ENCODE measurements around the gene PCGF1. TPM values are rescaled to one million over a fixed set of nuclear protein-coding genes. Genes with fewer than 3 reads are reported as not detected.
A peak's percentile ranks its signal among the peaks of the same experiment; 100 is the strongest.

The PCGF1 gene
- total RNA-seq, 1 donor from 2014 or later, result 26.8 TPM

DNA sequence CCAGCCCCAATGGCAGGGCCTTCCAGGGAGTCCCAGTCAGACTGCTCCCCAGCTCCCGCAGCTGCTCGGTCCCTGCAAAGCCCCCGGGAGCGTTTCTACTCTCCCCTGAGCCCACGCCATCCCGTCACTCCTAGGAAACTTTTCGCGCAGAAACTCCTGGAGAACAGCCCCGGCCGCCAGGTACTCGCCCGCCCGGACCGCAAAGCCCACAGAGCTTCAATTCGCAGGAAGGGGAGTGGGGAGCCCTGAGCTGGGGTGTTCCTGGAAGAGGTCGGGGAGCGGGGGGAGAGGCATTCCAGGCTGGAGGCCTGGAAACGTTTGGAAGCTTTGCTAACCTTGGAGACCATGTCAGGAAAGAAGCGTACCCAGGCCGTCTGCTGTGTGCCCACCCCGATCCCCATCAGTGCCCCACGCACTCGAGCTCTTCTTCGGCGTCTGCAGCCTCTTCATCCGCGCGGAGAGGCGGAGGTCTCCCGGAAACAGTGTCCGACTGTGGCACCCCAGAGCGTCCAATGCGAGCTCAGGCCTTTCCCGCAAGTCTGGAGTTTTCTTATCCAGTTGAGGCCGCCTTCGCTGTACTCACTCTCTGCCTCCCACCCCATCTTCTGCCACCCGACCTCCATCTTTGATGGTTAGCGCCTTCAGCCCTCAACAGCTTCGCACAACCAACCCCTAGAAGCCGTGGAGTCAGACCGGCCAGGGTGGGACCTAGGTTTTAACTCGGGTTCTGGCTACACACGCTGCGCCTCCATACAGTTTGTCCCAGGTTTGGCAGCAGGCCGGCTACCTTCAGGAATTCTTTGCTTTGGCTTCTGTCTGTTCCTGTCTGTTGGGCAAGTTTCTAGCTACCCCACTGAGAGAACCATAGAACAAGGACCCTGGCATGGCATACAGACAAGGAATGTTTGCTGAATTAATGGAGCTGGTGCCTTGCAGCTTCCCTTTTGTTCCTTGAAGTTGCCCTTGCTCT, 3.7 kb downstream of the PCGF1 start:
- intact Hi-C loops (cut with micrococcal nuclease), result loop anchor here (5.0 kb wide), 1 partner anchor 84 kb away; no protein-coding TSS in a partner anchor
- no peak for DNase-seq
- no peak for ATAC-seq

DNA sequence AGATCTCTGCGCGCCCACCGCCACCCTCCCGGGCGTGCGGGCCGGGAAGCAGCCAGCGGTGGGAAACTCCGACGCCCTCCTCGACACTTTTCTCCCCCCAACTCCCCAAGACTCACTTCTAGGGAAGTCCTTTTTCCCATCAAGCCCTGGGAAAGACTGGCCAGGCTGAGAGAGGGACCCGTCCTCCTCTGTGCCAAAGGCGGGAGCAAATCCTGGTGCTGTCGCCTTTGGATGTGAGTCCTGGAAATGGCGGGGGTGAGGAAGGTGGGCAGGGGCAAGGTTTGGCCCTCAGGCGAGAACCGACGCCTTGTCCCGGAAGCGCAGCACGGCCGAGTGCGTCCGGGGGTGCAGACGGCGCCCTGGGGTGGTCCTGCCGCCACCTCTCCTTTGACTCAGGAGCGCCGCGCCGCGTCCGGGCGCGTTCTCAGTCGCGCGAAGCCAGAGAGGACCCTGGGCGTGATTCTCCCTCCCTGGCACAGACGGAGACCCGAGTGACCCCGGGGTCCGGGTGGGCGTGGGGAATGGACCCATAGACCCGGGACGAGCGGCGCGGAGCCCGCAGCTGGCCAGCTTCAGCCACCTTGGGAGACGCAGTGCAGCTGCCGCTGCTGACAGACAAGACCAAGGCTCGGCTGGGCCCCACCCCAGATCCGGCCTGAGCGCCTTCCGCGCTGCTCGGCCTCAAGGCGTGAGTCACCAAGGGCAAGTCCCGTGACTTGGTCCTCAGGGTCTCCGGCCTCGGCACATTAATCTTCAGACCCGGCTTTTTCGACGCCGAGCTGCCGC, 4.6 kb downstream of the PCGF1 start:
- peak; percentile 90 for DNase-seq
- peak; percentile 73 for ATAC-seq
- intact Hi-C loops (cut with micrococcal nuclease), result loop anchor here (5.0 kb wide), 1 partner anchor 84 kb away; no protein-coding TSS in a partner anchor

DNA sequence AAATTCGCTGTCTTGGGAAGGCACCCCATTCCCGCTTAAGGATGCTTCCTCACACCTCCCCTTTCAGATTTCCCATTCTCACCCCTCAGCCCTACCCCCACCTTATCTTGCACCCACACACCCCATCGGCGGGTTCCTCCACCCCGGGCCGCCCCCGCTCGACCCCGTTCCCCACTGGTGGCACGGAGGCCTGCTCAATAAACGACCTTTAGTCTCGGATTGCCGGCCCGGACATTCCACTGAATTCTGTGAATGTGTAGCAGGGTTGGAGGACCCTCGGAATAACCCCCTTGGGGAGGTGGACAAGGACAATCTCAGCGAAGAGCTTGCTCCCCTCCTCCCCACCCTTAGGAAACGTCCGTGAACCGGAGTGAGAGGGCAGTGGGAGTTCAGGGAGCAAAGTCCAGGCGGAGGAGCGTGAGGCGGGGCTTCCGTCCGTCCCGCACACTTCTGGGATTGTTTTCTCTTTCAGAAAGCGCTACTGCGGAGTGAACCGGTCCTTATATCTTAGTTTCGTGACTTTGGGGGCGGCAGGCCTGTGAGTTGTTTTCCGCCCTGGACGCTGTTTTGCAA, 5.3 kb downstream of the PCGF1 start:
- peak; percentile 37 for DNase-seq
- intact Hi-C loops (cut with micrococcal nuclease), result loop anchor here (5.0 kb wide), 1 partner anchor 85 kb away; no protein-coding TSS in a partner anchor
- peak; percentile 7 for ATAC-seq

DNA sequence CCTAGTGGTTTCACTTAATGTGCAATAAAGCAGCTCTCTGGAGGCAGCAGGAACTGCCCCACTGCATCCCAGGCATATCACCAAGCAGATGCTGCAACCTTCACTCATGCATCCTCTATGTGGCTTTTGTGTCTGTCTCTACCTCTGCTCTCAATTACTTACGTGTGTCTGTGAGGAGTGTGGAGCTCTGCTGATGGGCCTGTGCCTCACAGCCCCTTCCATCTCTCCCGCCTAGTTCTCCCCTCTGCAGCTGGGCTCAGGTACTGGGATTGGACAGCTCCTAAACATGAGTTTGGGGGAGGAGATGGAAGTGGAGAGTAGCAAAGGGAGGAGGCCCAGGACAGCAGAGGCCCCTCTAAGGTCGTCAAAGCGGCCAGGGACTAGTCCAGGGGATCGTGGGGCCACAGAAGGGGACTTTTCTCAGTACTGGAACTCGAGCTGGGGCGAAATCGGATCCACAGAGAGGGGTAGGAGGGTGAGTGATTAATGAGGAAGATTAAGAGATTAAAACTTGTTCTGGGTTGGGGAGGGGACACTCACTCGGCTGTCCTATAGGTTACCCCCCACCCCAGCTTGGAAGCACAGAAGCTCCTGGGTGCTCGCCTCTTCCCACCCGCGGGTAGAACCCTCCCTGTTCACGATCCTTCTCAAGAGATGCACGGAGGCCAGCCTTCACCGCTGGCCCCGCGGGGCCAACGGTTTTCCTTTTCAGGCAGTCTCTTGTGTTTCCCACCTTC, 6.0 kb downstream of the PCGF1 start:
- ATAC-seq, result no peak
- DNase-seq, result no peak
- intact Hi-C loops (cut with micrococcal nuclease), result loop anchor here (5.0 kb wide), 1 partner anchor 86 kb away; no protein-coding TSS in a partner anchor

DNA sequence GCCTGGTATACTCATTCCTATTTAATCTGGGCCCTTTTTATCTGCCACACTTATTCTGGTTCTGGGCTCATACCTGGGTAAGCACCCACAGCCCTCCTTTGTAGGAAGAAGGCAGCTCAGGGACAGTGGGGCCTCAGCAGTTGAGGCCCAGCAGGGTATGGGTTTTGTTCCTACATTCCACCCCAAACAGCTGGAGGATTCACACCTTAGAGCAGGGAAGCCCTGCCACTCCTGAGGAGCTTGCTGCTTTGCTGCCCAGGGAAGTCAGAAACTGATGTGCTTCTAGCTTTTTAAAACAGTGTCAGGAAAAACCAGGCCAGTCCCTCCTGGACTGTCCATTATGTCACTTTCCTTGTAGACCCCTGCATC, 6.9 kb downstream of the PCGF1 start:
- intact Hi-C loops (cut with micrococcal nuclease), result loop anchor here (5.0 kb wide), 1 partner anchor 87 kb away; no protein-coding TSS in a partner anchor
- ATAC-seq (no peak), DNase-seq (no peak)

DNA sequence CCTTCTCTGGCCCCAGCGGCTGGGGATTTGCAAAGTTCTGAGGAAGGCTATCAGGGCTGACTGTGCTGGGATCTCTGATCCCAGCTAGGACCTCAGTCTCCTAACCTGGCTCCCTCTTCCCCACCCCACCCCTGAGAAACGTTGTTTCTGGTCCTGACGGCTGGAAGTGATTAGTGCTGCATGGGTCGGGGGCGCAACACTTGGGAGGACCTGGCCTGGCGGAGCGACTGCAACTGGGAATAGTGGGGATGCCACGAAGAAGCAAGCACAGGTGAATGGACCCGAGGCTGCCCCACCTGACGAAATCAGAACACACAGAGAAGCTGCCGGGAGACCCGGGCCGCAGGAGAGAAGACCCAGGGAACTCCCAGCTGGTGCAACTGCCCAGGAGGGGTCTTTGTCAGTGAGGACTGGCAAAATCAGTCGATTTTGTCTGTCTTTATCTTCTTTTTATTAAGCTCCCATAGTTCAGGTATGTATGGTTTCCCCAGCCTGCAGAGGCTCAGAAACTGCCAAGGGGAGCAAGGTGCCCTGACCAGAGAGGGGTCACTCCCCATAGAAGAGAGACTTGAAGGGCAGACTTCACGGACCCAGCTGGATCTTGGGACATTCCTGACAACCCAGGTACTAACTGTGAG, 7.4 kb downstream of the PCGF1 start:
- ATAC-seq, result no peak
- no peak for DNase-seq
- intact Hi-C loops (cut with micrococcal nuclease), result loop anchor here (5.0 kb wide), 1 partner anchor 87 kb away; no protein-coding TSS in a partner anchor

DNA sequence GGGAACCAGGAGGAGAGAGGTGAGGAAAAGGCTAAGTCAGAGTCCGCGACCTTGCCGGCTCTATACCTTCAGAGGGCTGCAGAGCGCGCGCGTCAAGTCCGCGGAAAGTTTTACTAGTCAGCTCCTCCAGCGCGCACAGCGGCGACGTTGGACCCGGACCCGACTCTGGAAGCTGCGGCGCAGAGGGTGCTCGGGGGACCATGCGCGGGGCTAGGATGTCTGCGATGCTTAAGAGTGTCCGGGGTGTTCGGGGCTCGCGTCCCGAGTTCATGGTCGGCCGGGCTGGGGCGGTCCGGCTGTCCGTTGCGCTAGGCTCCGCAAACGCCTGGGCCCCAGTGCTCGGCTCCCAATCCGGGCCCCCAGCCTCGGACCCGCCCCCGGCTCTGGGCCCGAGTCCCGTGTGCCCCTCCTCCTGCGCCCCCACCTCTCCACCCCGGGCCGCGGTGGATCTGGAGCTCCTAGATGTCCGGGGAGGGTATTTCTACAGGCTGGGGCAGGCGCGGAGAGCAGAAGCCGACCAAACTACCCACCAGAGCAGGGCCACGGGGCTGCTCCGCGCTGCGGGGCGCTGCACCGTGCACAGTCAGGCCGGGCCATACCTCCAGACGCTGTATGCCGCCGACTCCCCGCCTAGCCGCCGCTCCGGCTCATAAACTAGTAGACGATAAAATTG, 8.1 kb downstream of the PCGF1 start, which contains the start of gene LBX2:
Gene LBX2 (minus strand): TSS at position 337 of the 673 bp plus-strand sequence. CDS start 66 bp downstream, at position 271.
- DNase-seq, result no peak
- intact Hi-C loops (cut with micrococcal nuclease), result no loop called here

DNA sequence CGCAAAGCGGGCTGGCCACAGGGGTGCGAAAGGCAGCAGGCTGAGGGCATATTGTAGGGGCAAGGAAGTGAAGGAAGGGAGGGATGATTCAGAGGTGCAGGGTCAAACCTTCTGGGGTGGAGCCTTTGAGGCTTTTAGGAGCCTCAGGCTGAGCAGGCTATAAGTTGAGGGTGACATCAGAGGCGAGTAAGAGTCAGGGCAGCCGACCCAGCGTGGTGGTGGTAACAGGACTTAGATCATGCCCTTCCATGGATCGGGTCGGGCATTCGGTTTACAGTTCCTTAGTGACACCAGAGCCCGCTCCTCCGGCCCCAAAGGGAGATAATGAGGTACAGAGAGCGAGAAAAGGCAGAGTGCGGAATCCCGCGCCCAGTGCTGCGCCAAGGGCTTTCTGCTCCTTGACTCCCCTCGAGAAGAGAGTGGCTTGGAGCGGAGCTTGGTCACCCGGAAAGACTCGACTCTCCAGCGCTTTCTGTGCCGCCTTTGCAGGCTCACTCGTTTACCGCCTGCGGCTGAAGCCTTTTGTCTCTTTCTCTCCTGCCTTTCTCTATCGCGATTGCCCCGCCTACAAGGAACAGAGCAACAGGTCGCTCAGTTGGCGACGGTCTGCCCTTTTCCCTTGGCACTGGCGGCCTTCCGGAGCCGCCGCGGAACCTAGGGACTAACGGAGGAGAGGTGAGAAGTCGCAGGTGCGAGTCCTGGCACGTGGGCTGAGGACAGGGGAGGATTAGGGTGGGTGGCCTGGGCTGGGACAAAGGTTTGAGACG, 8.8 kb downstream of the PCGF1 start:
- no peak for DNase-seq
- ATAC-seq, result no peak
- intact Hi-C loops (cut with micrococcal nuclease), result no loop called here

More for the DNA sequence above, 8.1 kb downstream of the PCGF1 start, which contains the start of gene LBX2:
- no peak for ATAC-seq

DNA sequence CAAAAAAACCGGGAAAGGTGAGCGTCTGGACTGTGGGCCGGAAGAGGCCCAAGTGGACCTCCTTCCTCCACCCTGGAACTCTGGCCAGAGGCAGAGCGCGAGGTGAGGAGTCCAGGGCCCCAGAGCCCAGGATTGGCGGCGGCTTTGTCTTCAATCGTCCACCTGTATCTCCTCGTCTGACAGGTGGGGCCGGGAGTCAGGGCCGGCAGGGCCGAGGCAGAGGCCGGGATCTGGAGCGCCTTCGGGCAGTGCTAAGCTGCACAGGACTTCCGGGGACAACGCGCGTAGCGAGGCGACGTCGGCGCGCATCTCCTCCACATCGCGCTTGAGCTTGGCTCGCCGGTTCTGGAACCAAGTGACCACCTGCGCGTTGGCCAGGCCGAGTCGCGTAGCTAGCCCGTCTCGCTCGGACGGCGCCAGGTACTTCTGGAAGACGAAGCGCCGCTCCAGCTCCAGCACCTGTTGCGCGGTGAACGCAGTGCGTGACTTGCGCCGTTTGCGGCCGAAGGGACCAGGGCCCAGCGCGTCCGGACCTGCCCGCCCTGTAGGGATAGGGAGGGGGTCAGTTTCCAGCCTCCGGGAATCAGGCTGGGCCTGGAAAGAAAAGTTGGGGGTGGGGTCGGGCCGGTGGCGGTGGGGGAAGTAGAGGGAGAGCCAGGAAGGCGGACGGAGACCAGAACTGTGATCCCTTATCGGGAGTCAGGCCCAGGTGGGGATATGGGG, 9.6 kb downstream of the PCGF1 start:
- DNase-seq (no peak), ATAC-seq (peak; percentile 10)
- intact Hi-C loops (cut with micrococcal nuclease), result no loop called here

DNA sequence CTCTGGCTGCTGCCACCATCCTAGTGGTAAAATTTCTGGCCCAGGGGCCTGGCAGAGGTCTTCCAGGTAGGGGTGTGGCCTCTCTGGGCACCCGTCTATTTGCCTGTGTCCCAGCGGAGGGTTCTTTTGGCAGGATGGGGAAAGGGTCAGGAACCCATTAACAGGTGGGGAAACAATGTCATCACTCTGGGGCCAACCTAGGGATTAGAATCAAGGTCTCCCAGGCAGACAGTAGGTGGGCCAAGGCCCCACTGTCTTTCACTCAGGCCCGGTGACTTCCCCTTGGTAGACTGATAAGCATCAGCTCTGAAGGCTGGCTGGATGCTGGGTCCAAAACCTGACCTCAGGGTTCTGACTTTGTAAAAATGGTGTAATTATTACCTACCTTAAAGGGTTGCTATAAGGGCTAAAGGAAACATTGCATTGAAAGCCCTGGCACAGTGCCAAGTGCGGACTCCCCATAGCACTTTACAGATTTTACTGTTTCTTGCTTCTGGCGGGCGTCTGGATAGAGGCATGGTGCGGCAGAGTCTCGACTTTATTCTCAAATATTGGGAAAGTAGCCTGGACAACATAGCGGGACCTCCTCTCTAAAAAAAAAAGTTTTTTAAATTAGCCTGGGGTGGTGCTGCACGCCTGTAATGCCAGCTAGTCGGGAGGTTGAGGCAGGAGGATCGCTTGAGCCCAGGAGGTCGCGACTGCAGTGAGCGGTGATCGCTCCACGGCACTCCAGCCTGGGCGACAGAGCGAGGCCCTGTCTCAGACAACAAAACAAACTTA, 10.3 kb downstream of the PCGF1 start:
- ATAC-seq (no peak), DNase-seq (no peak)
- intact Hi-C loops (cut with micrococcal nuclease), result no loop called here

DNA sequence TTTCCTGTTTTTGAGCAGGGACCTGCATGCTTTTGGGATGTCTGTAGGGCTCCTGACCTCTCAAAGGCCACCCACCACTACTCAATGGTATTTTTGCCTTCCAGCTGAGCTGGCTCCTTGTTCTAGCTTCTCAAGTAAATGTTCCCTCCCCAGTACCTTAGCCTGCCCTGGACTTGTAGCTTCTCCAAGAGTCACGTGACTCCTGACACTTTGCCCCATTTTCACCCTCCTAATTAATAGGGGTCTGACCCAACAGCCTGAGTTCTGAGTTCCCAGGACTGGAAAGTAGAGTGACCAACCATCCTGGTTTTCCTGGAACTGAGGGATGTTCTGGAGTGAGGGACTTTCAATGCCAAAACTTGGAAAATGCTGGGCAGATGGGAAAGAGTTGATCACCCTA, 12.1 kb downstream of the PCGF1 start:
- ATAC-seq (no peak), DNase-seq (no peak)
- intact Hi-C loops (cut with micrococcal nuclease), result no loop called here

DNA sequence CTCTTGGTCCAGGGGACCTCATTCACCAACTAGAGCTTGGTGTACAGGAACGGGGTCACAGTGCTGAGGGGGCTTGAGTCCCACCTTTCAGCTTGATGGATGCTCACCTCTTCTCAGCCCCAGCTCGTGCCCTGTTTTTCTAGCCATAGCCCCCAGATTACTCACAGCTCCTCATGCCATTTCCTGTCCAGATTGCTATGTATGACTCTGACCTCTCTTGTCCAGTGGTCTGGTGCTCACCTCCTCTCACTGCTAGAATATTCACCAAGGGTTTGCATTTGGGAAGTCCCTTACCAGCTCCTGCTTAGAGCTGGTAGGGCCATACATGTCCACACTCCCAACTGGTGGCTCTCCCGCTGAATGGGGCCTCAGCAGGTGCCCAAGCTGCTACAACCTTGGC, 13.9 kb downstream of the PCGF1 start:
- DNase-seq (no peak), ATAC-seq (no peak)
- intact Hi-C loops (cut with micrococcal nuclease), result no loop called here

DNA sequence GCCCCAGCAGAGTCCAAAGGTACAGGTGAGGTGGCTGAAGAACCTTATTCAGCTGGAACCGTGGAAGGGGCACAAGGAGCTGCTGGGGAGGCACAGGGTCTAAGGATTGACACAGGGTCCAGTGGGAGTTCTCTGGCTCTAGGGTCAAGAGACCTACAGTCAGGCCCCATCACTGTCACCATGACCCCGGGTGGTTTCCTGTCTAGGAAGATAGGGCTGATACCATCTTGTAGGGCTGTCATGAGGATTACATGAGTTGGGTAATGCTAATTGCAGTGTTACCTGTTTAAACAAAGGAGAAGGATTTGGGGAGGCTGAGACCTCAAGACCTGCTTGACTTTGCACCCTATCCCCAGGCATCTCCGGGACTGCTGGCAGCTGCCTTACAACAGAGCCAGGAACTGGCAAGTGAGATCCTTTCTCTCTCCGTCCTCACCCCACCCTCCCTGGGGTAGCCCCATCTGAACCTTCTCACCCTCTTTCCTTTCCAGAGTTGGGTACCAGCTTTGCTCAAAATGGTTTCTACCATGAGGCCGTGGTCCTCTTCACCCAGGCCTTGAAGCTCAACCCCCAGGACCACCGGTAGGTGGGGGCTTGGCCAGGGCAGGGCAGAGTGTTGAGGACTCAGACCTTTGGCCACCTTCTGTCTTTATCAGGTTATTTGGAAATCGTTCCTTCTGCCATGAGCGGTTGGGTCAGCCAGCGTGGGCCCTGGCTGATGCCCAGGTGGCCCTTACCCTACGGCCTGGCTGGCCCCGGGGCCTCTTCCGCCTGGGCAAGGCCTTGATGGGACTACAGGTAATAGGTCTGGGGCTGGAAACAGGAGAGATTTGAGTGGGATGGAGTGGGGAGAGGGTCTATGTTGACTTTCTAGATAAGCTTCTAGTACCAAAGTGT, 15.6 kb downstream of the PCGF1 start:
- intact Hi-C loops (cut with micrococcal nuclease), result no loop called here
- peak; percentile 11 for DNase-seq
- no peak for ATAC-seq

DNA sequence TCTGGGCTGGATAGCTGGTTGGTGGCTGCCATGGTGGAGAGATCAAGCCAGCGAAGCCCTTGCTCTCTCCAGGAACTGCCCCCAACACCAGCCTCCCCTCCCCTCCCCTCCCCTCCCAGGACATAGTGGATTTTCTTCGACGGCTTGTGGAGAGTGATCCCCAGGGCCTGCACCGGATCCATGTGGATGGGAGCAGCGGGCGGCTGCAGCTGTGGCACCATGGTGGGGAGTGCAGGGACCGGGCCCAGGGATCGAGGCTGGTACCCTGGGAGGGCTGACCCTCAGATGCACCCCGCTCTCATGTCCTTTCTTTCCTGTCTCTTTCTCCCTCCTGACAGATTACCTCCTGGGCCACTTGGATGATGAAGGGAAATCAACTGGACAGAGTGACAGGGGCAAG, 17.6 kb downstream of the PCGF1 start:
- intact Hi-C loops (cut with micrococcal nuclease), result no loop called here
- no peak for ATAC-seq

More for the DNA sequence above, 17.6 kb downstream of the PCGF1 start:
- no peak for DNase-seq

Data from left ventricle myocardium superior (tissue), 1 donor.